HPDE6-E6E7 (cell line): Measurements from ENCODE around the gene PLCL2.
"Not testable (repeated sequence)": the region's sequence is repeated elsewhere in the genome, so short reads cannot be mapped to it uniquely, and the experiment has no call there.

Experiments
- DNase-seq: peaks from one replicate; pipeline ENCODE4 v3.0.0; 2011; ENCODE audit warnings: missing footprints; ENCODE audit errors: extremely low spot score

PLCL2 gene

DNA sequence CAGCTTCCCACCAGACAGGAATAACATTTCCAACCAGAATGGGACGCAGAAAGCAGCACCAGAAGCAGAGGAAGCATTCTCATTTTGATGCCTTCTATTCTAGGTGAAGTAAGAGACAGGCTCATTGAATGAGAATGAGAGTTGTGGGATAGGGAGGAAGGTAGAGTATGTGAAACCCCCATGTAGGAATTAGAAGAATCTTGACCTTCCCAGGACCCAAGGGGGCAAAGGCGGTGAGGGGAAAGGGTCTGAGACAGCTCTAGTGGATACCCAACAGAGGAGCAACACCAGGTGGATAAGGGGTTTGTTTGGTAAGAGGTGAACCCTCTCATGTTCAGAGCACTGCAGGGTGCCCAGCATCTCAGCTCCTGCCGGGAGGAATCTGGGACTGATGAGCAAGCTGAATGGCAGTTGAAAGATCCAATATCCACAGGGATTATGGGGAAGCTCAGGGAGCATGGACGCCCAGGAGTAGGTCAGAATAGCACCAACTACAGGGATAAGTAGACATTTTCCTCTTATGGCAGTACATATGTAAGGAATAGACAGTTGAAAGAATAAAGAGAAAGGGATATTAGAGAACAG is 77.0 kb downstream of the PLCL2 start:
- DNase-seq, result no peak

DNA sequence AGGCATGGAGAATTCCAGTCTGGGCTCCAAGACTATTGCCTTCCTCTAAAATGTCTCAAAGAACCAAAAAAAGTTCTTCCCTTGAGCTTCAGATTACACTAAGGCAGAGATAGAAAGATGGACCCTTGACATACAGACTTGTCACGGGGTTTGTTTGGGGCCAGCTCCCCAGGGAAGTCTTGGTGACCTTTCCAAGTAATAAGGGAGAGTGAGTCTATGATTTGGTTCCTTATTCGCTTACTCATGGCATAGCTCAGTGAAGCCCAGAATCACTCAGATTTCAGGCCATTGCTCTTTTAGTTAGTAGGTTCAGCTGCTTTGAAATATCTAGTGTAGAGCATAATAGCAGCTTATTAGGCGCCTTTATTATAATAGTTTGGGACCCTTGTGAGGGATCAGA is 90.3 kb downstream of the PLCL2 start:
- no peak for DNase-seq

DNA sequence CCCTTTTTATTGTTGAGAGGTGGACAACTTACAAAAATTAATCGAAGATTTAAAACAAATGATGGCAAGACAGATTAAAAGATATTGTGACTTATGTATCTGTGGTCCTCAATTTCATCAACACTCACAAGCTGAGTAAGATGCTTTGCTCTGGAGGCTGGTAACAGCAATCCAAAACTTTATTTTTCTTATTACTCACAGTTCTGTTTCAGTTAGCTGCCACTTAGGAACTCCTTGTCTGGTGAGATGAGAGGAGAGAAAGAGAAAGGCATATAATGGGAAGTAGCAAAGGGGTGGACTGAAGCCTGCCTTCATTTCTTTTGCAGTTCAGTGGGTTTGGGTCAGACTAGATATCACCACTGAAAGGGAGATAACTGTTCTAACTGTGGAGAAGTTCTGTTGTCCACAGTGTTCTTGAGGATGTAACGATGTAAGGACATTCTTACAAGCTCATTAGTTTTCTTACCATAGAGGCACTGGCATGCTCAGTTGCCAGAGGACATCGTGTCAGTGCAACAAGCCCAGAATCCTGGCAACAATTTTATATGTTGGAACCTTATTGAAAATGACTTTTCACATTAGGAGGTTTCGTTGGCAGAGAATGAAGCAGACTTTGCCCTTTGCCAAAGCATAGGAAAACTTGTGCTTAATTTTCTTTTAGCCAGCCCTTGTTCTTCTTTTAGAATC is 93.6 kb downstream of the PLCL2 start:
- no peak for DNase-seq

DNA sequence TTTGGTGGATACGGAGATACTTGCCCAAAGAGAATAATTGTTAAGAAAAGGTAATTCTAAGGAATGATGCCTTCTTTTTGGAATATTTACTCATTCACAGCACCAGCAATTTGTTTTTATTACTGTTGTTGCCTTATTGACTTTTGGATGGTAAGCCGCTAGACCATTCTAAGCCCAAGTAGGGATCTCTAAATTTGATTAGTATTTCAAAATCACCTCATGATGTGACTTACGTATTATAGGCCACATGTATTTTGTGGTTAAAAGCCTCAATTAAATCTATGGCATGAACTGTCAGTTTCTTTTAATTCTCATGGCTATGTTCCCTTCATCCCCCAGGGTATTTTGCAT is 94.1 kb downstream of the PLCL2 start:
- no peak for DNase-seq

DNA sequence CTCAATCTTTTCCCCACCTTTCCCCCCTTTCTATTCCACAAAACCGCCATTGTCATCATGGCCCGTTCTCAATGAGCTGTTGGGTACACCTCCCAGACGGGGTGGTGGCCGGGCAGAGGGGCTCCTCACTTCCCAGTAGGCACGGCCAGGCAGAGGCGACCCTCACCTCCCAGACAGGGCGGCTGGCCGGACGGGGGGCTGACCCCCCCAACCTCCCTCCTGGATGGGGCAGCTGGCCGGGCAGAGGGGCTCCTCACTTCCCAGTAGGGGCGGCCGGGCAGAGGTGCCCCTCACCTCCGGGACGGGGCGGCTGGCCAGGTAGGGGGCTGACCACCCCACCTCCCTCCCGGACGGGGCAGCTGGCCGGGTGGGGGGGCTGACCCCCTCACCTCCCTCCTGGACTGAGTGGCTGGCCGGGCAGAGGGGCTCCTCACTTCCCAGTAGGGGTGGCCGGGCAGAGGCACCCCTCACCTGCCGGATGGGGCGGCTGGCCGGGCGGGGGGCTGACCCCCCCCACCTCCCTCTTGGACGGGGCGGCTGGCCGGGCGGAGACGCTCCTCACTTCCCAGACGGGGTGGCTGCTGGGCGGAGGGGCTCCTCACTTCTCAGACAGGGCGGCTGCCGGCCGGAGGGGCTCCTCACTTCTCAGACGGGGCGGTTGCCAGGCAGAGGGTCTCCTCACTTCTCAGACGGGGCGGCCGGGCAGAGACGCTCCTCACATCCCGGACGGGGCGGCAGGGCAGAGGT is 95.2 kb downstream of the PLCL2 start:
- not testable (repeated sequence) for DNase-seq

DNA sequence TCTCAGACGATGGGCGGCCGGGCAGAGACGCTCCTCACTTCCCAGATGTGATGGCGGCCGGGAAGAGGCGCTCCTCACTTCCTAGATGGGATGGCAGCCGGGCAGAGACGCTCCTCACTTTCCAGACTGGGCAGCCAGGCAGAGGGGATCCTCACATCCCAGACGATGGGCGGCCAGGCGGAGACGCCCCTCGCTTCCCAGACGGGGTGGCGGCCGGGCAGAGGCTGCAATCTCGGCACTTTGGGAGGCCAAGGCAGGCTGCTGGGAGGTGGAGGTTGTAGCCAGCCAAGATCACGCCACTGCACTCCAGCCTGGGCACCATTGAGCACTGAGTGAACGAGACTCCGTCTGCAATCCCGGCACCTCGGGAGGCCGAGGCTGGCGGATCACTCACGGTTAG is 95.8 kb downstream of the PLCL2 start:
- not testable (repeated sequence) for DNase-seq

DNA sequence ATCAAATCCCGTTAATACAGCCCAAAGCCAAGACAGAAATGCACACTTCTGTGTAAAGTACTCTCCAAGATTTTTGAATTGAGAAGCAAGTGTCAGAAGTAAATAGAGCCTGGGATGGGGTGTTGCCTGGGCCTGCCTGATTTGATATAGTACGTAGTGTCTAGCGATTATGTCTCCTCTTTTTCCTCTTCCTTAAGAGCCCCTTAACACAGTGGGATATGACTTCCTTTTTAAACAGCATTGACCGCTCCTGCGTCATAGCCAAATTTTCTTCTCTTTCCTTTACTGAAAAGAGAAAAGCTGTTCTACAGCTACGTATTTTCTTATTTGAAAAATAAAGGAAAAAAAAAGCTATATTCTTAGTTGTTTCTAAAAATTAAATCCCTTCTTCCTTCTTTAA is 97.7 kb downstream of the PLCL2 start:
- DNase-seq, result no peak

DNA sequence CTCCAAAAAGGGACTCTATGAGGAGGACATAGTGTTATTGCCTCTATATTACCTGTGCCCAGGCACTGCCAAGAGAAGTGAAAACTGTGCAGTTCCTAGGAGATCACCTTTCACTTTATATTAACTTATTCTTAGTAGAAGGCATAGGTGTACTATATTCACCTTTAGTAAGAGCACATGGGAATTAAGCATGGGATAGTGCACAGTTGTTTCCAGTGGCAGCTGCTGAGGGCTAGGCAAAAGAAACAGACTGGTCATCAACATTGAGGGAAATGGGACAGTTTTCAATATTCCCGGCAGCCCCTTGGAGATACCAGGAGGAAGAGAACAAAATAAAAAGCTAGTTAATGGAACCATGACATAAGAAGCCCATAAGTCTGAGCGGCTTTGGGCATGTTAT is 100.9 kb downstream of the PLCL2 start:
- DNase-seq, result no peak

DNA sequence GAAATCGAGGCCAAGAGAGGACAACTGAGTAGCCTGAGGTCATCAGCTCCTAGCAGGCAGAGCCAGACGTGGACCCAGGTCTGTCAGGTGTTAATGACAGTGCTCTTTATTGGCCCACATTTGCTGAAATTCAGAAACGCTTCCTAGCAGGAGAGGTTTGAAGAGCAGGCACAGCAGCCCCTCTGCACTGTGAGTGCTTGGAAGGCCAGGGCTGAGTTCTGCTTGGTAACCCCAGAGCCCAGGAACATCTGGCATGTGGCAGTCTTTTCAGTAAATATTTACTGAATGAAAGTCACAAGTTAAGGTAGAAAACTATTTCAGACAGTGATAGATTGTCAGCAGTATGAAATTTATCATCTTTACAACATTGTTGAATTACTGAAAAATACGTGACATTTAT is 102.4 kb downstream of the PLCL2 start:
- DNase-seq, result no peak

DNA sequence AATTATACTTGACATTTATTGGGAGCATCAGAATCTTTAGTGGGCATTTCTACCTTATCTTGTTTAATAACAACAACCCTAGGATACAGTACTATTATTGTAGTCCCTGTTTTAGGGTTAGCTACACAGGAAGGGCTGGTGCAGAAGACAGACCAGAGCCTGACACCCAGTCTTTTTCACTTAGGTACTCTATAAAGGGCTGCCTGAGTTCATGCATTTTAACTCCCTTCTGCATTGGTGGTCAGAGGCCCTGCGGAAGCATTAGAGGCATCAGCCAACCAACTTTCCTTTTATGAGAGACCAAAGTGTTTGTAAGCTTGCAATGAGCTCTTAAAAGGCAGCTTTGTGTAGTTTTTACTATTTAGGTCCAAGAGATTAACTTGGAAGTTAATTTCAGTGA is 105.4 kb downstream of the PLCL2 start:
- DNase-seq, result no peak

DNA sequence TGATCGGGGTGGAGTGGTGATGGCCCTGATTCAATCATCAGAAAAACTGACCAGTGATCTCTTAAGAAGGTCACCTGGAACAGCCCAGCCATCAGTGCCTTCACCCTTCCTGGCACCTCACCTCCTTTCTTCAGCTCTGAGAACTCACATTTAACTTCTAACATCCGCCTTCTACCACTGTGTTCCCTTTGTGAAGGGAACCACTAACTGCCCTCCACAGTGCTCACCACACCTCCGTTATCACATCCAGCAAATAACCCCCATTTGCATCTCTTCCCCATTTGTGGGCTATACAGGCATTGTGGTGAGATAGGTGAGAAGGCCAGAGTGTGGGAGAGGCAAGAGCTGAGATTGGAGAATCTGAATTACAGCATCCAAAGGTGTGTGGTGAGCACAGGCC is 107.4 kb downstream of the PLCL2 start:
- no peak for DNase-seq

DNA sequence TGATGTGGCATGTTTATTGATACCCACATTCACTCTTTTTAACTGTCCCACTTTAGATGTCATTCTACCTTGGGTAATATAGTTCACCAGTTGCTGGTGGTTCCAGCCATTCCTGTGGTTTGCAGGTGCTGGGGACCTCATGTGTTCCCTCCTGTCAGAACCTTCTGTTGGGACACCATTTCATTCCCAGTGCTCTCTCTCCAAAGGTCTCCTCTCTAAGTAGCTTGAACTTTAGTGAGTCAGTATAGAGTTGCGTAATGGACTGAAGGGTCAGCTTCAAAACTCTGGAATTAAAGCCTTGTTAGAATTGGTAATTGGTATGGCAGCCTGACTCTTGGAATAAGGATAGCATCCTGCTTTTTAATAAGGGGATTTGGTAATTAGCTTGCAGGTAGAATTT is 108.5 kb downstream of the PLCL2 start:
- DNase-seq, result no peak

DNA sequence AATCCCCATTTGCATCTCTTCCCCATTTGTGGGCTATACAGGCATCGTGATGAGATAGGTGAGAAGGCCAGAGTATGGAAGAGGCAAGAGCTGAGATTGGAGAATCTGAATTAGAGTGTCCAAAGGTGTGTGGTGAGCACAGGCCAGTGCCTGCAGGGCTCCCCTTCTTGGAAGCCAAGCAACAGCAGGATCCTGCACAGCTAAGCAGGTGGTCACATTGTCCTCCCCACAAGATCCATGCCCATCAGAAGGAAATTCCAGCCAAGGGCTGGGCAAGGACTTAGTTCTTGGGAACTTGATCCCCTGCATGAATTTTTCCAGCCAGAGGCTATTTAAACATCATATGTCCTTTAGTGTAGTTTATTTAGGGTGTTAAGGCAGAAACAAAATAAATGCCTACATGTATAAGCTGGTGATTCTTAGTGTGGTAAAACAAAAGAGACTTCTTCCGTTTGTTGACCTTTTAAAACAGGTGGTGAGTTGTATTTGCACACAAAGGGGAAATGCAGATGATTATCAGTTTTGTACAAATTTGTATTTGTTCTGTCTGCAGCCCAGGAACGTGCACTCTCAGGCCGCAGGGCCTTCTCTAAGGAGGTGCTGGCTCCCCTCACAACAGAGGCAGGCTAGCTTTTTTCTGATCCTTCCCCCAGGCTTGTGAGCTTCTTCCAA is 110.2 kb downstream of the PLCL2 start:
- no peak for DNase-seq

DNA sequence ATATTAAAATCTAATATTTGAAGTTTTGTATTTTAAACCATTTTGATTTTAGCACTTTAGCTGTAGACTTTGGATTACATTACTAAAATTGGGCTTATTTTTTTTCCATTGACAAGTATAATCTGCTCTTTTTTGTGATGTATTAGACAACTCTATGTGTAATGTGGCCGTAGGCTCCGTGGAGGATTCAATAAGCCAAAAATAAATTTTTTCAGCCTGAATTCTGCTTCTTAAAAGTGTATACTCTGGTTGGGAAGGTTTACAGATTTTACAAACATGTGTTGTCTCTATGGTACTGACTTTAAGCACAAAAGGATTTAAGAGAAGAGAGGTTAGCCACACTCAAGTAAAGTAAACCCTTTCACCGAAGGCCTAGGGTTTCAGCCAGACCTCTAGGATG is 110.8 kb downstream of the PLCL2 start:
- no peak for DNase-seq

DNA sequence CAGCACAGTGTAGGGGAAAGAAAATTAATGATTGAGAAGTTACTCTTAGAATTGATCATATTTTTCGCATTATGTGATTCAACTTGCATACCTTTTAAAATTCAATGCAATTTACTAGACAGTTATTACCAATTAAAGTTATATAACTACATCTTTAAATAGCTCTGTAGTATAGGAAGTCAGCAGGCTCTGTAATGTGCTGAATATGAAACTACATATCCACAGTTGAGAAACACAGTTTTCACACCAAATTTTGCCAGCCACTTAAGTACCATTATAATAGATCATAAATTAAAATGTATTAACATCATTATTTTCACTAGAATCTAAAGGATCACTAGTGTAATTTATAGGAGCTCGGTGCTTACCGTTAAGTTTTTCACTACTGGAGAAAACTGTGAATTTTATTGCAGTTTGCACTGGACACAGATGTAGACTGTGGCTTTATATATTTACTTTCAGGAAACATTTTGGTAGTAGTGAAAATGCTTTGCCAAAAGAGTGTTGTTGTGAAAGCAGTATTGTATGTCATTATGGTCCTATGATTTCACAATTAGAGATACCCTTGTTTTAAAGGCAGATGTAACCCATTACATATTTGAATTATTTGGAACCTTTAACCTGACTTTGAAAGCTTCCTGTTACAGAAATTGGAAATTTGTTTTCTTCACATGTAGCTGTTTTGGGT is 113.6 kb downstream of the PLCL2 start:
- DNase-seq, result no peak

DNA sequence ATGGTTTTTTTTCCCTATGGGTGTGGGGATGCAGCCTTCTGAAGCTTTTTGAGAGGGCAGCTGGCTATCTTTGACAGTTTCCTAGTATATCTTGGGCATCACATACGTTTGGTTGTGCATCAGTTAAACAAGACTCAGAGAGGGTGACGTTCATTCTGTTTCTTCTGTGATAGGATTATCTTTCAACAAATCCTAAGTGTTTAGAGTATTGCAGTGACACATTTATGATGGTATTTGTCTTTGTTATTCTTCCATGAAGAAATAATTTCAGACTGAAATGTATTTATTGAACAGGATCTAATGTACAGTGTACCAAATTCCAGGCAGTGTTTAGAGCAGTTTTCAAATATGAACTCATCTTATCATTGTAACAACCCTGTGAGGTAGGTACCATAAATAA is 114.4 kb downstream of the PLCL2 start:
- DNase-seq, result no peak

DNA sequence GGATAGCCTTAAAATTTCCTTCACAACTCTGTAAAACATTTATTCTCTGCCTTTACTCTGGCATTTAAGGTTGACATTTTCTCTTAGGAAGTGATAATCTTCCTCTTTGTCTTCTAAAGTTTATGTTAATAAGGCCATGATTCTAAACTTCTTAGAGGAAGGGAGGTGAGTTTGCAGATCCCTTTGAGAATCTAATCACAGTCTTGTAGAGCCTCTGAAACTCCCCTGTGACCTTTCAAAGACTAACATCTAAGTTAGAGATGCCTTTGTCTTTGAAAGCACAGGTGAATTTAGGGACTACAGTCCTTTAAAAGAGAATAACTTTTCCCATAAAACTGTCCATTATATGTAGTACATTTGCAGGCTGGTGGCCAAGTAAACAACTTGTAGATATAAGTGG is 115.1 kb downstream of the PLCL2 start:
- DNase-seq, result no peak

DNA sequence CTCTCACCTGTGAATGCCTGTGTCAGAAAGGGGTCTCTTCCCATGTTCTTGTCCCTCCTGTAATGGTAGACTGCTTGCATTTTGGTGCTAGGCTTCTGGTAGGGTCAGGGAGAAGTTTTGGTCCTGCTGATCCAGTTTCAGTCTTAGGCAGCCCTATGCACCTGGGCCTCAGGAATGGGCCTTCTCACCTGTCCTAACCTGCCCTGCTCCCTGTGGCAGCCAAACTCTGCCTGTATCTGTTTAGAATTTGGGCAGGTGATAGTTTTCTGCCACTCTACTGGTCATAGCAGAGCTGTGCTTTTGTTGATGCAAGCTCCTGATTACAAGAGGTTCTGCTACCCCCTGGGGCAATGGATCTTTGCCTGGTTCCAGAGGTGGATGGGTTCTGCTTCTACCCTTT is 118.7 kb downstream of the PLCL2 start:
- DNase-seq, result no peak

DNA sequence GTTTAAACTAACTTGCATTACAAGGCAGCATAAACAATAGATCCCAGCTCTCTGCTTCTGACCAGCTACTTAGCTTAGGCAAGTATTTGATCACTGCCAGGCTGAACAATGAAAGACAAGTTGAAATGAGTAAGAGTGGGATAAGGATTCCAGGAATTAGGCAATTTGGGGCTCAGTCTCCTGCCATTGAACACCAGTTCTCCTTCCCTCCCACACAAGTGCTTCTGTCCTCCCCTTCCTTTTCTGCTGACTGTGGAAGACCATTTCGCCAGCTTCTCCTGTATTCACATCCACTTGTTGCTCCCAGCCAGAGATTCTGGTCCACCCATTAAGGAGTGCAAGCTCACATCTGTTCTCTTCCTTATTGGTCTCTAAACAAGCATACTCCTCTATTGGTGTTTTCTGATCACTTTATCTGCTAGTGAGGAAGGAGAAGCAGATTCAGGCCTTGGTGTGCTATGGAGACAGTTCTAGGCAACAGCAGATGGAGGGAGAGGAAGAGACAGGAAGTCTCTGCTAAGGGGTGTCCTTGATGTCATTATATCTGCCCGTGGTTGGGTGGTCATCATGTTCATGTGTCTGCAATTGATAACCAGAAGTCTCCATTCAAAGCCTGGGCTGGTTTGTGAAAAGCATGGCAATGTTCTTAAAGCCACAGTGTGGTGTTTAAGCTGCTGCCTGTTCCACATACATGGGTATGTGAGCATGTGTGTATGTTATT is 121.5 kb downstream of the PLCL2 start:
- no peak for DNase-seq

DNA sequence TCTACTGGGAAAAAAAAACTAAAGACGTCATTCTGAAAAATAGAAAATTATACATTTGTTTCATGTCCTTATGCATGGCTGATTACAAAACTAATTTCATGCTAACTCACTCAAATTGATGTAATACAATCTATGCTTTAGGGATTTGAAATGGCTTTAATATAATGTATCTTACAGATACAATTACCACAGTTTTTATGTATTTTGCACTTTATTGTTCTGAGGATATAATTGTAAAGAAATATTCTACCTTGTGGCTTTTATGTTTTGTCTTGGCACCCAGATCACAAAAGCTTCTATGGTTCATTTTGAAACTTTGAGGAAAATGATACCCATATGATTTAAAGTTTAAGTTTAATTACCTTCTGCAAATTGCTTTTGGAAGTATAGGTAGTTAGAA is 122.5 kb downstream of the PLCL2 start:
- DNase-seq, result no peak

DNA sequence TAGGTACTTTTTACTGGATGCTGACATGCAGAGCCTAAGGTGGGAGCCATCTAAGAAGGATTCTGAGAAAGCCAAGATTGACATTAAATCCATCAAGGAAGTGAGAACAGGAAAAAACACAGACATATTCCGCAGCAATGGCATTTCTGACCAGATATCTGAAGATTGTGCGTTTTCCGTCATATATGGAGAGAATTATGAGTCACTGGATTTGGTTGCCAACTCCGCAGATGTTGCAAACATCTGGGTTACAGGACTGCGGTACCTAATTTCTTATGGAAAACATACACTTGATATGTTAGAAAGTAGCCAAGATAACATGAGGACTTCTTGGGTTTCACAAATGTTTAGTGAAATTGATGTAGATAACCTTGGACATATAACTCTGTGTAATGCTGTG is 125.1 kb downstream of the PLCL2 start:
- DNase-seq, result no peak
